Measurements from ENCODE around the gene IMPDH1.

Gene IMPDH1

GRCh38 chr7:128405471-128406313 is 4.1 kb downstream of the IMPDH1 start:
- peak; percentile 31 for DNase-seq

GRCh38 chr7:128404886-128405470 is 4.8 kb downstream of the IMPDH1 start:
- no peak for DNase-seq

- DNase-seq, result no peak
Observed at GRCh38 chr7:128404143-128404681, 5.6 kb downstream of the IMPDH1 start.

GRCh38 chr7:128403676-128404075 is 6.1 kb downstream of the IMPDH1 start:
- no peak for DNase-seq

GRCh38 chr7:128402356-128402755 is 7.4 kb downstream of the IMPDH1 start:
- DNase-seq, result no peak

- no peak for DNase-seq
Observed at GRCh38 chr7:128400566-128400965, 9.2 kb downstream of the IMPDH1 start.

GRCh38 chr7:128399991-128400390 is 9.8 kb downstream of the IMPDH1 start:
- no peak for DNase-seq

GRCh38 chr7:128398841-128399135 is 11.0 kb downstream of the IMPDH1 start:
- no peak for DNase-seq

GRCh38 chr7:128398016-128398840 is 11.6 kb downstream of the IMPDH1 start:
- peak; percentile 44 for DNase-seq

GRCh38 chr7:128396357-128396756 is 13.4 kb downstream of the IMPDH1 start:
- no peak for DNase-seq

- DNase-seq, result no peak
Observed at GRCh38 chr7:128395748-128396147, 14.0 kb downstream of the IMPDH1 start.

- DNase-seq, result no peak
Observed at GRCh38 chr7:128394904-128395496, 14.8 kb downstream of the IMPDH1 start.

GRCh38 chr7:128393526-128394330 is 16.1 kb downstream of the IMPDH1 start:
- no peak for DNase-seq

- DNase-seq, result no peak
Observed at GRCh38 chr7:128392446-128393327, 17.1 kb downstream of the IMPDH1 start.

GRCh38 chr7:128391805-128392204 is 18.0 kb downstream of the IMPDH1 start:
- DNase-seq, result no peak

- DNase-seq, result no peak
Observed at GRCh38 chr7:128390871-128391565, 18.8 kb downstream of the IMPDH1 start.

GRCh38 chr7:128389618-128390329 is 20.0 kb downstream of the IMPDH1 start:
- DNase-seq, result no peak

GRCh38 chr7:128389085-128389617 is 20.6 kb downstream of the IMPDH1 start:
- DNase-seq, result no peak

GRCh38 chr7:128388145-128388485 is 21.7 kb downstream of the IMPDH1 start:
- no peak for DNase-seq

Data from fibroblast of upper back skin (primary cell).